Neural cell (in vitro differentiated cells): ENCODE results near the gene RIC3. TPM values are rescaled to one million over a fixed set of nuclear protein-coding genes. Genes with fewer than 3 reads are reported as not detected.

Experiments used
- H2AFZ ChIP-seq: fragments of 200-600, 300-800 bp; sonication (generic), shearing (Covaris generic); 2 replicates; pipeline ENCODE4 v1.6.0; 2014; ENCODE audit warnings: low read depth, mild to moderate bottlenecking, antibody characterized with exemption, low read length, moderate library complexity
- H3F3A ChIP-seq: fragments of 200-600 bp; shearing (Covaris generic); 2 replicates; pipeline ENCODE4 v1.6.1; 2016; ENCODE audit warnings: mild to moderate bottlenecking, moderate library complexity, mixed read lengths, antibody characterized with exemption, low read length; ENCODE audit not compliant: insufficient read depth, poor library complexity, severe bottlenecking
- H3K27ac ChIP-seq: fragments of 200-600, 300-800 bp; sonication (generic), shearing (Covaris generic); 2 replicates; pipeline ENCODE4 v1.5.1; 2014; ENCODE audit warnings: mild to moderate bottlenecking, low read length, moderate library complexity
- H3K27me3 ChIP-seq: fragments of 300-800, 200-600 bp; sonication (generic), shearing (Covaris generic); 2 replicates; pipeline ENCODE4 v1.6.0; 2014; ENCODE audit warnings: mild to moderate bottlenecking, low read depth, low read length, moderate library complexity; ENCODE audit not compliant: insufficient read depth
- H3K36me3 ChIP-seq: fragments of 300-800, 200-600 bp; sonication (generic), shearing (Covaris generic); 2 replicates; pipeline ENCODE4 v1.5.1; 2014; ENCODE audit warnings: mild to moderate bottlenecking, antibody characterized with exemption, low read length, moderate library complexity; ENCODE audit not compliant: insufficient read depth
- H3K4me2 ChIP-seq: fragments of 300-800, 200-600 bp; sonication (generic), shearing (Covaris generic); 2 replicates; pipeline ENCODE4 v1.6.0; 2014; ENCODE audit warnings: mild to moderate bottlenecking, low read length
- H3K4me3 ChIP-seq: fragments of 300-800, 200-600 bp; sonication (generic), shearing (Covaris generic); 2 replicates; pipeline ENCODE4 v1.5.1; 2014; ENCODE audit warnings: mild to moderate bottlenecking, low read length, moderate library complexity
- H3K79me2 ChIP-seq: fragments of 200-600 bp; shearing (Covaris generic); replicated peaks from 2 replicates; pipeline ENCODE4 v1.6.0; 2014; ENCODE audit warnings: mild to moderate bottlenecking, low read length, moderate library complexity; ENCODE audit not compliant: insufficient read depth
- H3K9ac ChIP-seq: fragments of 300-800, 200-600 bp; sonication (generic), shearing (Covaris generic); 2 replicates; pipeline ENCODE4 v1.6.1; 2016; ENCODE audit warnings: mild to moderate bottlenecking, low read length, mixed read lengths
- H3K9me2 ChIP-seq: fragments of 200-600 bp; shearing (Covaris generic); 2 replicates; pipeline ENCODE4 v1.6.1; 2016; ENCODE audit warnings: mild to moderate bottlenecking, low read length, mixed read lengths; ENCODE audit not compliant: insufficient read depth
- H3K9me3 ChIP-seq: fragments of 200-600, 300-800 bp; sonication (generic), shearing (Covaris generic); 2 replicates; pipeline ENCODE4 v1.6.1; 2016; ENCODE audit warnings: mild to moderate bottlenecking, mixed run types, low read length, moderate library complexity, mixed read lengths
- H4K20me1 ChIP-seq: fragments of 200-600 bp; shearing (Covaris generic); 2 replicates; pipeline ENCODE4 v1.6.1; 2016; ENCODE audit warnings: mild to moderate bottlenecking, mixed run types; ENCODE audit not compliant: insufficient read depth
- EP300 ChIP-seq: fragments of 450-650 bp; conservative IDR thresholded peaks from 2 replicates; pipeline ENCODE4 v1.6.1; 2014; ENCODE audit warnings: antibody characterized with exemption, mild to moderate bottlenecking, moderate library complexity; ENCODE audit not compliant: poor library complexity, severe bottlenecking
- EZH2 ChIP-seq: fragments of 200-600, 300-800 bp; shearing (Covaris generic), sonication (generic); IDR thresholded peaks from 2 replicates; pipeline ENCODE4 v1.6.1; 2014; ENCODE audit warnings: antibody characterized with exemption, low read length, borderline replicate concordance, mild to moderate bottlenecking; ENCODE audit not compliant: insufficient read depth, poor library complexity, severe bottlenecking
- MXI1 ChIP-seq: fragments of 450-650 bp; conservative IDR thresholded peaks from 2 replicates; pipeline ENCODE4 v1.6.1; 2014; ENCODE audit warnings: antibody characterized with exemption, mild to moderate bottlenecking; ENCODE audit not compliant: poor library complexity, severe bottlenecking
- POLR2AphosphoS5 ChIP-seq: IDR thresholded peaks from 2 replicates; pipeline ENCODE4 v1.6.1; 2012
- RAD21 ChIP-seq: fragments of 450-650 bp; conservative IDR thresholded peaks from 2 replicates; pipeline ENCODE4 v1.6.1; 2014; ENCODE audit warnings: antibody characterized with exemption, mild to moderate bottlenecking, moderate library complexity
- SMC3 ChIP-seq: fragments of 450-650 bp; conservative IDR thresholded peaks from 2 replicates; pipeline ENCODE4 v1.6.1; 2014; ENCODE audit warnings: antibody characterized with exemption, mild to moderate bottlenecking, moderate library complexity; ENCODE audit not compliant: poor library complexity
- TAF1 ChIP-seq: IDR thresholded peaks from 2 replicates; pipeline ENCODE4 v1.6.1; 2012; ENCODE audit warnings: low read depth
- polyA plus RNA-seq: library from polyadenylated mRNA; depleted of rRNA; stranded (reverse); fragments of >200 nt; gene quantifications from 2 replicates; pipeline ENCODE4 v1.2.3, GENCODE V29; 2014
- TF ChIP-seq, protein P1 (sequence below): IDR thresholded peaks from 2 replicates; pipeline ENCODE4 v1.6.1; 2012; ENCODE audit warnings: borderline replicate concordance
- TF ChIP-seq, protein P2 (sequence below): fragments of 450-650 bp; IDR thresholded peaks from 2 replicates; pipeline ENCODE4 v1.5.1; 2014; ENCODE audit warnings: antibody characterized with exemption, mild to moderate bottlenecking, moderate library complexity; ENCODE audit not compliant: poor library complexity, severe bottlenecking

Gene RIC3
- polyA plus RNA-seq, 1 donor from 2014 or later = 94.5 TPM

DNA sequence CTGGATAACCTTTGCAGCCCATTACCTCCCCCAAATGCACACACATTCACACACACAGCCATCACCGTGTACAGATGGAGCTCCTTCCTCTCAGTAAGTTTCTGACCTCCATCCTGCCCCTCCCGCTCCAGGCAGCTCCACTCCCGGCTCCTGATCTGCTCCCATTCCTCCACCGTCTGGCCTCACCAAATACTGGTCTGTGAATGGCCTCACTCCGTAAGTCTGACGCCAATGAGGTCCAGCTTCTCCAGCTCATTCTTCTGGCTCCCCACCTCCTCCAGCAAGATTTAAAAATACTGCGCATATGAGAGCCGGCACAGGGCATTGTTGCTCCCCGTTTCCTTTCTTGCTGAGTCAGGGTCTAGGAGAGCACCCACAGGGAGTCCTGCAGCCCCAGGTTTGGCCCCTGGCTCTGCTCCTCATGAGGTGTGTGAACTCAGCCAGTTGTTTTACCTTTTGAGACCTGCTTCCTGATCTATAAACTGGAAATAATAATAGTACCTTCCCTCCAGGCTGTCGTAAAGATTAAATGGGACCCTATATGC, 101.8 kb downstream of the RIC3 start:
- H3K9me3 ChIP-seq = no peaks in the 10 kb centered on the region

DNA sequence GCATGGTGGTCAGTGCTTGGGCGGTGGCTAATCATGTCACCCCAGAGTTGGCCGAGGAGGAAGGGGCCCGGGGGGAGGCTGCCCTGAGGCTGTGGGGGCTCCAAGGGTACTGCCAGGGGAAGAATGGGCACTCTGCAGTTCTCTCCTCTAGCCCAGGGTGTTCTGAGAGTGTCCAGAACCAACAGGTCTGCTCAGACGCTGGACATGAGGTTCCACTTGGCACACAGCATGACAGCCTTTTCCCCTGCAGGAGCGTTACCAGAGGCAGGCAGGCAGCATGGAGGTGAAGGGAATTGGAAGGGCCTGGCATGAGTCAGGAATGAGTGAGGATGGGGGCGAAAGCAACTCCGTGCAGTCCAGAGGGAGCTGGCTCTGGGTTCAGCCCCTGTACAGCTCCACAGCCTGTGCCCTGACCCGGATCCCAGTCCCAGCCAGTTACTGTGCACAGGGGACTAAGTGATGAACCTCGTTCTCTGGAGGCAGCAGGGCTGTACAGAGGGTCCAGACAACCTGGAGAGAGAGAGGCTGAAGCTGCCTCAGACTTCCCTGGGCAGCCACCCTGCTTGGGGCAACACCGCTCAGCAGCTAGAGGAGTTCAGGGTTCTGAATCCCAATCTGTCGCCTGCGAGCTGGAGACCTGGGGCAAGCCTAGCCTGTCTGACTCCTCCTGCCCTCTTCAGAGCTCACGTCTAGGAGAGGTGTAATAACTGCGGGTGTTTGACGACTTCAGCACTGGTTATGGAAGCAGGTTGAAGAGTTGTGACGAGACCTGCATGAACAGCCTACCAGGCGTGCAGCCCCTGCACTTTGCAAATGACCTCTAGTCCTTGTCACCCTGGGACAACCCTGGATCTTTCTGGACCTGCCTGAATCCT, 102.6 kb downstream of the RIC3 start:
- H3K36me3 ChIP-seq = no peaks in the 10 kb centered on the region
- H3K4me3 ChIP-seq = no peak overlapping the region
- H3F3A ChIP-seq = no peaks in the 10 kb centered on the region
- no peak overlapping the region for H3K9ac ChIP-seq
- H3K4me2 ChIP-seq = no peak overlapping the region
- no peaks in the 10 kb centered on the region for H3K79me2 ChIP-seq
- H3K27me3 ChIP-seq = no peaks in the 10 kb centered on the region
- H3K27ac ChIP-seq = no peak overlapping the region
- H3K9me2 ChIP-seq = no peaks in the 10 kb centered on the region
- no peaks in the 10 kb centered on the region for H3K9me3 ChIP-seq
- no peaks in the 10 kb centered on the region for H4K20me1 ChIP-seq
- H2AFZ ChIP-seq = no peak overlapping the region
- TF ChIP-seq POLR2AphosphoS5 (no peak), EZH2 (no peak), RAD21 (no peak), EP300 (no peak), MXI1 (no peak), SMC3 (no peak)
- TF ChIP-seq, protein P1, sequence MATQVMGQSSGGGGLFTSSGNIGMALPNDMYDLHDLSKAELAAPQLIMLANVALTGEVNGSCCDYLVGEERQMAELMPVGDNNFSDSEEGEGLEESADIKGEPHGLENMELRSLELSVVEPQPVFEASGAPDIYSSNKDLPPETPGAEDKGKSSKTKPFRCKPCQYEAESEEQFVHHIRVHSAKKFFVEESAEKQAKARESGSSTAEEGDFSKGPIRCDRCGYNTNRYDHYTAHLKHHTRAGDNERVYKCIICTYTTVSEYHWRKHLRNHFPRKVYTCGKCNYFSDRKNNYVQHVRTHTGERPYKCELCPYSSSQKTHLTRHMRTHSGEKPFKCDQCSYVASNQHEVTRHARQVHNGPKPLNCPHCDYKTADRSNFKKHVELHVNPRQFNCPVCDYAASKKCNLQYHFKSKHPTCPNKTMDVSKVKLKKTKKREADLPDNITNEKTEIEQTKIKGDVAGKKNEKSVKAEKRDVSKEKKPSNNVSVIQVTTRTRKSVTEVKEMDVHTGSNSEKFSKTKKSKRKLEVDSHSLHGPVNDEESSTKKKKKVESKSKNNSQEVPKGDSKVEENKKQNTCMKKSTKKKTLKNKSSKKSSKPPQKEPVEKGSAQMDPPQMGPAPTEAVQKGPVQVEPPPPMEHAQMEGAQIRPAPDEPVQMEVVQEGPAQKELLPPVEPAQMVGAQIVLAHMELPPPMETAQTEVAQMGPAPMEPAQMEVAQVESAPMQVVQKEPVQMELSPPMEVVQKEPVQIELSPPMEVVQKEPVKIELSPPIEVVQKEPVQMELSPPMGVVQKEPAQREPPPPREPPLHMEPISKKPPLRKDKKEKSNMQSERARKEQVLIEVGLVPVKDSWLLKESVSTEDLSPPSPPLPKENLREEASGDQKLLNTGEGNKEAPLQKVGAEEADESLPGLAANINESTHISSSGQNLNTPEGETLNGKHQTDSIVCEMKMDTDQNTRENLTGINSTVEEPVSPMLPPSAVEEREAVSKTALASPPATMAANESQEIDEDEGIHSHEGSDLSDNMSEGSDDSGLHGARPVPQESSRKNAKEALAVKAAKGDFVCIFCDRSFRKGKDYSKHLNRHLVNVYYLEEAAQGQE = no peak
- TF ChIP-seq, protein P2, sequence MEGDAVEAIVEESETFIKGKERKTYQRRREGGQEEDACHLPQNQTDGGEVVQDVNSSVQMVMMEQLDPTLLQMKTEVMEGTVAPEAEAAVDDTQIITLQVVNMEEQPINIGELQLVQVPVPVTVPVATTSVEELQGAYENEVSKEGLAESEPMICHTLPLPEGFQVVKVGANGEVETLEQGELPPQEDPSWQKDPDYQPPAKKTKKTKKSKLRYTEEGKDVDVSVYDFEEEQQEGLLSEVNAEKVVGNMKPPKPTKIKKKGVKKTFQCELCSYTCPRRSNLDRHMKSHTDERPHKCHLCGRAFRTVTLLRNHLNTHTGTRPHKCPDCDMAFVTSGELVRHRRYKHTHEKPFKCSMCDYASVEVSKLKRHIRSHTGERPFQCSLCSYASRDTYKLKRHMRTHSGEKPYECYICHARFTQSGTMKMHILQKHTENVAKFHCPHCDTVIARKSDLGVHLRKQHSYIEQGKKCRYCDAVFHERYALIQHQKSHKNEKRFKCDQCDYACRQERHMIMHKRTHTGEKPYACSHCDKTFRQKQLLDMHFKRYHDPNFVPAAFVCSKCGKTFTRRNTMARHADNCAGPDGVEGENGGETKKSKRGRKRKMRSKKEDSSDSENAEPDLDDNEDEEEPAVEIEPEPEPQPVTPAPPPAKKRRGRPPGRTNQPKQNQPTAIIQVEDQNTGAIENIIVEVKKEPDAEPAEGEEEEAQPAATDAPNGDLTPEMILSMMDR = no peak

More for the DNA sequence above, 101.8 kb downstream of the RIC3 start:
- no peak overlapping the region for H2AFZ ChIP-seq
- TF ChIP-seq EZH2 = no peak
- TF ChIP-seq POLR2AphosphoS5 = no peak
- TF ChIP-seq TAF1 = no peak
- TF ChIP-seq, protein P1 = no peak
- TF ChIP-seq, protein P2 = no peak
- TF ChIP-seq RAD21 = no peak
- TF ChIP-seq EP300 = no peak
- no peak for TF ChIP-seq MXI1
- no peak for TF ChIP-seq SMC3
- no peaks in the 10 kb centered on the region for H3K27me3 ChIP-seq
- H3K27ac ChIP-seq = no peak overlapping the region
- no peaks in the 10 kb centered on the region for H3K9me2 ChIP-seq
- H4K20me1 ChIP-seq = no peaks in the 10 kb centered on the region
- no peak overlapping the region for H3K9ac ChIP-seq
- H3K36me3 ChIP-seq = no peaks in the 10 kb centered on the region
- H3K4me3 ChIP-seq = no peak overlapping the region
- no peak overlapping the region for H3K4me2 ChIP-seq
- no peaks in the 10 kb centered on the region for H3K79me2 ChIP-seq
- no peaks in the 10 kb centered on the region for H3F3A ChIP-seq
